HPDE6-E6E7 (cell line): ENCODE measurements around the gene C9orf50.

Source experiments
- DNase-seq: peaks from one replicate; pipeline ENCODE4 v3.0.0; 2011; ENCODE audit warnings: missing footprints; ENCODE audit errors: extremely low spot score

The C9orf50 gene

DNA sequence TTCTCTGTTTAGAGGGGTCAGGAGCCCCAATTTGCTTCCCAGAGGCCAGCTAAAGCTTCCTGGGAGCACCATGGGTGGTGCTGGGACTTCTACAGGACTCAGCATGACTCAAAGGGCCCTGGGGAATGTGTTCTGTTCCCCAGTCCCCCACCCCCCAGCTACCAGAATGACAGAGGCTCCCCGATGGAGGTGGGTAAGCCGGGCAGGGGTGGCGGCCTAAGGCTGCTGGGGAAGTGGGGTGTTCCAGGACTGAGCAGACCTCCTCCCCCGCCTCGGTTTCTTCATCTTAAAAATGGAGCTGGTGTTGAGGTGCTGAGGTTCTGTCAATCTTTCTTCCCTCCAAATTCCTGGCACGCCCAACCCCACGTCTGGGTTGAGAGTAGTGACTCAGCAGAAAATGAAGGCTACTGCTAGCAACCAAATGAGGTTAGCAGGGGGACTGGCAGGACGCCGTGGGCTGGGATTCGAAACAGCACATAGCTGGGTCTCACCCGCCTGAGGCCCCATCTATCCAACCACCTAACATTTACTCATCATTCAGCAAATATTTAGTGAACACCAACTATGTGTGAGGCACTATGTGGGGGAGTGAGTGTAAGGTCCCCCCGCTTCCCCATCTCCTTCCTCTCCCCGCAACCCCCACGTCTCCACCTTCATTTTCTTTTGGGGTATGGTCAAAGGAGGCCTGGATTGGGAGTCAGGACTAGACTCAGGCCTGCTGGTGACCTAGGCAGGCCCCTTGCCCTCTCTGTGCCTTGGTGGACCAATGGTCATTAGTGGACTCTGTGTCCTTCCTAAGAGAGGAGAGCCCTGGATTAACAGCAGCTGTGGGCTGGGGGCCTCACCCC is 50.2 kb downstream of the C9orf50 start:
- DNase-seq, result peak; percentile 33

DNA sequence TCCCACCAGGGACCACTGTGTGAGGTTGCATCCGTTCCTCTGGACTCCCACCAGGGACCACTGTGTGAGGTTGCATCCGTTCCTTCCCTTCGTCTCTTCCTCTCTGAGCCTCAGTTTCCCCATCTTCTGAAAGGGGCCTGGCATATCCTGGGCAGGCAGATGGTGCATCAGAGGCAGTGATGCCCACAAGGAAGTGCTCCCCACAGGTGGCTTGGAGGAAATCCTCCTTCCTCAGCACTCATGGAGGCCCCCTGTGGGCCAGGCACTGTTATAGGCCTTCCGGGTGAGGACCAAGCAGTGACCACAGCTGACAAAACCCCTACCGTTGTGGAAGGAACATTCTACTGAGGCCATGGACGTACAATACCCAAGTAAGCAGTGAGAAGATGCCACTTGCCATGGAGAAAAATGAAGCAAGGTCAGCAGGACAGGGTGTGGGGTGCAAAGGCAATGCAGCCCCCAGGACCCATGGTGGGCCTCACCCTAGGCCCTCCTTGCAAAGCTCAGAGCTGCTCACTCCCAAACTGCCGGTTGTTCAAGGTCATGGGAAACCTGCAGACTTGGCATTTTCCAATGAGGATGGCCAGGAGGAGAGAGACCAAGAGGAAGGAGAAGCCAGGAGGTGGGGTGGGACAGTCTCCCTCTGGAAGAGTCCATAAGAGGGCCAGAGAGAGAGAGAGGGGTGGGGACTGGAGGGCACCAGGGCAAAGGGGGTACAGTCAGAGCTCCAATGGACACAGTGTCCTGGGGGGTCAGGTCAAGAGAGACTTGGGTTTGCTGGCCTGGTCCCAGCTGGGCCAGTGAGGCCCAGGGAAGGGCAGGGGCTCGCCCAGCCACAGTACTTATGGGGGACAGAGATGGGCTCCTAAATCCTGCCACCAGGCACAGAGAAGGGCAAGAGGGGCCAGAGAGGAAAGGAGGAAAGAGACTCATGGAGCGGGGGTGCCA is 51.1 kb downstream of the C9orf50 start:
- DNase-seq, result no peak

GRCh38 chr9:129568560-129569501 is 52.1 kb downstream of the C9orf50 start:
- no peak for DNase-seq

GRCh38 chr9:129567842-129568559 is 52.9 kb downstream of the C9orf50 start:
- DNase-seq, result no peak

DNA sequence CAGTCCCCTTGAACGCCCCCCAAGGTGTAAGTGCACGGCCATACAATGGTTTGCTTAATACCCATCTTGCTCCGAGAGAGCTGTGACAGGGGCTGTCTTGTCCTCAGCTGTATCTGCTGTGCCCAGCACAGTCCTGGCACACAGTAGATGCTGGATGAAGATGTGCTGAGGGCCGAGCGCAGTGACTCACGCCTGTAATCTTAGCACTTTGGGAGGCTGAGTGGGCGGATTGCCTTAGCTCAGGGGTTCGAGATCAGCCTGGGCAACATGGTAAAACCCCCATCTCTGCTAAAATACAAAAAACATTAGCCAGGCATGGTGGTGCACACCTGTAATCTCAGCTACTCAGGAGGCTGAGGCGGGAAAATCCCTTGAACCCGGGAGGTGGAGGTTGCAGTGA is 53.6 kb downstream of the C9orf50 start:
- no peak for DNase-seq

- DNase-seq, result no peak
These were observed 54.2 kb downstream of the C9orf50 start for GRCh38 chr9:129566563-129567266.

DNA sequence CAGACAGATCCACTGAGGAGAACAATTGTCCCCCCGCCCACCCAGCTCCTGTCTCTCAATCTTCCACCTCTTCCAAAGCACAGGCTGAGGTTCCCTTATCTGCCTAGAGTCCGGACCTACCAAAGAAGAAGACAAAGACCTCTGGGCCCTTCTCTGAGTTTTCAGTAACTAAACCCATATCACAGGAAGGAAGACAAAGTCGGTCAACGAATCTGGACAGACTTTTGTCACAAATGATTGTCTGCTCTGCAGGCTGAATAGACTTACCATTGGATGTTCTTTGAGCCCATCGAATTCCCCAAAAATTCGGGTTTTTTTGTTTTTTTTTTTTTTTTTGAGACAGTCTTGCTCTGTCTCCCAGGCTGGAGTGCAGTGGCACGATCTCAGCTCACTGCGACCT is 58.0 kb downstream of the C9orf50 start:
- no peak for DNase-seq

DNA sequence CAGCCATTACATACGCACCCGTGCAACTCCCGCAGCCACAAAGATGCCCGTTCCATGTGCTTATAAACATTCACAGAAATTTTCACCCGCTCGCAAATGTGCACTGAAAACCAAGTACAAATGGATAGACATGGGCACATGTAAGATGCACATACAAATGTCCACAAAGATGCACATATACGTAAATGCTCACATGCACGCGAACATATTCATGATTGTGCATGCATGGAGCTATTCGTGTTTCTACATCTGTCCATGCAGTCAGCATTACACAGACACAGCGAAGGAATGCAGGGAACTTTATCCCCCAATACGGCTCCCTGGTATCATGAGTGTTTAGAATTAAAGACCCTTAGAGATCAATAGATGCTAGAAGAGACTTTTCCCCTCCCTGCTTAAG is 58.4 kb downstream of the C9orf50 start:
- no peak for DNase-seq
